ENCODE data around the gene NFYB.

The NFYB gene

GRCh38 chr12:104155711-104156555, 17.9 kb upstream of the NFYB start:
- DNase-seq, result no peak

GRCh38 chr12:104154806-104155205, 16.8 kb upstream of the NFYB start:
- DNase-seq, result no peak

GRCh38 chr12:104154286-104154685, 16.3 kb upstream of the NFYB start:
- DNase-seq, result no peak

- DNase-seq, result no peak
Measured at GRCh38 chr12:104152685-104153241, 14.8 kb upstream of the NFYB start.

GRCh38 chr12:104150416-104150815, 12.4 kb upstream of the NFYB start:
- no peak for DNase-seq

- DNase-seq, result no peak
Measured at GRCh38 chr12:104147346-104147745, 9.3 kb upstream of the NFYB start.

- DNase-seq, result no peak
Measured at GRCh38 chr12:104143918-104144317, 5.9 kb upstream of the NFYB start.

- DNase-seq, result no peak
Measured at GRCh38 chr12:104143002-104143401, 5.0 kb upstream of the NFYB start.

GRCh38 chr12:104142543-104142942, 4.5 kb upstream of the NFYB start:
- no peak for DNase-seq

GRCh38 chr12:104138797-104139152, 765 bp upstream of the NFYB start:
- no peak for DNase-seq

GRCh38 chr12:104137001-104137901, 759 bp downstream of the NFYB start:
- peak; percentile 11 for DNase-seq

- DNase-seq, result no peak
Measured at GRCh38 chr12:104136577-104136976, 1.4 kb downstream of the NFYB start.

- no peak for DNase-seq
Measured at GRCh38 chr12:104134882-104135281, 3.1 kb downstream of the NFYB start.

GRCh38 chr12:104133866-104134265, 4.1 kb downstream of the NFYB start:
- DNase-seq, result no peak

GRCh38 chr12:104133321-104133720, 4.7 kb downstream of the NFYB start:
- no peak for DNase-seq

GRCh38 chr12:104132351-104132956, 5.6 kb downstream of the NFYB start:
- no peak for DNase-seq

- DNase-seq, result no peak
Measured at GRCh38 chr12:104131609-104132008, 6.4 kb downstream of the NFYB start.

GRCh38 chr12:104130760-104131159, 7.2 kb downstream of the NFYB start:
- DNase-seq, result no peak

GRCh38 chr12:104126548-104126947, 11.5 kb downstream of the NFYB start:
- no peak for DNase-seq

GRCh38 chr12:104122298-104122697, 15.7 kb downstream of the NFYB start:
- DNase-seq, result no peak

GRCh38 chr12:104121001-104121400, 17.0 kb downstream of the NFYB start:
- DNase-seq, result no peak

- no peak for DNase-seq
Measured at GRCh38 chr12:104115587-104115975, 22.4 kb downstream of the NFYB start.

All from effector CD8-positive, alpha-beta T cell (primary cell).